HFF-Myc (cell line): ENCODE data around the gene LY6G6C.

Source experiments
- DNase-seq: peaks from one replicate; pipeline ENCODE4 v3.0.0-alpha.2; 2011; ENCODE audit warnings: low read depth; ENCODE audit errors: extremely low read depth
- H3K4me3 ChIP-seq: replicated peaks from 2 replicates; pipeline ENCODE4 v1.5.1; 2011; ENCODE audit warnings: low read depth, mild to moderate bottlenecking, control low read depth, low read length
- TF ChIP-seq, protein P1 (sequence below): IDR thresholded peaks from 2 replicates; pipeline ENCODE4 v1.5.1; 2012; ENCODE audit warnings: mild to moderate bottlenecking, low read depth, low read length, control low read depth; ENCODE audit errors: missing control alignments

LY6G6C gene

DNA sequence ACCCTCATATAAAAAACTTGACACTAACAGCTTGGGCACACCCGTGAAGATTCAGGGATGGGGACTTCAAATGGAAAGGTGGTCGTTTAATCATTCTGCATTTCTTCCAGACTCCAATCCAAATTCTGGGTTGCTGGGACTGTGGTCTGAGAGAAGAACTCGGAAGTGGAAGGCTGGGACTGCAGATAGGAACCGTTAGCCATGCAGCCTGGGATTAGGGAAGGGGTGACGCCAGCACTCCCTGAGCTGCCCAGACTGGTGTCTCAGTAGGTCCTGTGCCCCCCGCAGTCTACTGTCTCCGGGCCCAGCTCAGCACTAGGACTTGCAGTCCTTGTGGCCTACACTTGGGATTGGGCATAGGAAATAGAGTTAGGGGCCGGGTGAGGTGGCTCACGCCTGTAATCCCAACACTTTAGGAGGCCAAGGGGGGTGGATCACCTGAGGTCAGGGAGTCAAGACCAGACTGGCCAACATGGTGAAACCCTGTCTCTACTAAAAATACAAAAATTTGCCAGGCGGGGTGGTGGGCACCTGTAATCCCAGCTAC lies 15.3 kb upstream of the LY6G6C start:
- H3K4me3 ChIP-seq, result peak overlapping the region; percentile 97
- TF ChIP-seq, protein P1, sequence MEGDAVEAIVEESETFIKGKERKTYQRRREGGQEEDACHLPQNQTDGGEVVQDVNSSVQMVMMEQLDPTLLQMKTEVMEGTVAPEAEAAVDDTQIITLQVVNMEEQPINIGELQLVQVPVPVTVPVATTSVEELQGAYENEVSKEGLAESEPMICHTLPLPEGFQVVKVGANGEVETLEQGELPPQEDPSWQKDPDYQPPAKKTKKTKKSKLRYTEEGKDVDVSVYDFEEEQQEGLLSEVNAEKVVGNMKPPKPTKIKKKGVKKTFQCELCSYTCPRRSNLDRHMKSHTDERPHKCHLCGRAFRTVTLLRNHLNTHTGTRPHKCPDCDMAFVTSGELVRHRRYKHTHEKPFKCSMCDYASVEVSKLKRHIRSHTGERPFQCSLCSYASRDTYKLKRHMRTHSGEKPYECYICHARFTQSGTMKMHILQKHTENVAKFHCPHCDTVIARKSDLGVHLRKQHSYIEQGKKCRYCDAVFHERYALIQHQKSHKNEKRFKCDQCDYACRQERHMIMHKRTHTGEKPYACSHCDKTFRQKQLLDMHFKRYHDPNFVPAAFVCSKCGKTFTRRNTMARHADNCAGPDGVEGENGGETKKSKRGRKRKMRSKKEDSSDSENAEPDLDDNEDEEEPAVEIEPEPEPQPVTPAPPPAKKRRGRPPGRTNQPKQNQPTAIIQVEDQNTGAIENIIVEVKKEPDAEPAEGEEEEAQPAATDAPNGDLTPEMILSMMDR, result no peak
- no peak for DNase-seq

DNA sequence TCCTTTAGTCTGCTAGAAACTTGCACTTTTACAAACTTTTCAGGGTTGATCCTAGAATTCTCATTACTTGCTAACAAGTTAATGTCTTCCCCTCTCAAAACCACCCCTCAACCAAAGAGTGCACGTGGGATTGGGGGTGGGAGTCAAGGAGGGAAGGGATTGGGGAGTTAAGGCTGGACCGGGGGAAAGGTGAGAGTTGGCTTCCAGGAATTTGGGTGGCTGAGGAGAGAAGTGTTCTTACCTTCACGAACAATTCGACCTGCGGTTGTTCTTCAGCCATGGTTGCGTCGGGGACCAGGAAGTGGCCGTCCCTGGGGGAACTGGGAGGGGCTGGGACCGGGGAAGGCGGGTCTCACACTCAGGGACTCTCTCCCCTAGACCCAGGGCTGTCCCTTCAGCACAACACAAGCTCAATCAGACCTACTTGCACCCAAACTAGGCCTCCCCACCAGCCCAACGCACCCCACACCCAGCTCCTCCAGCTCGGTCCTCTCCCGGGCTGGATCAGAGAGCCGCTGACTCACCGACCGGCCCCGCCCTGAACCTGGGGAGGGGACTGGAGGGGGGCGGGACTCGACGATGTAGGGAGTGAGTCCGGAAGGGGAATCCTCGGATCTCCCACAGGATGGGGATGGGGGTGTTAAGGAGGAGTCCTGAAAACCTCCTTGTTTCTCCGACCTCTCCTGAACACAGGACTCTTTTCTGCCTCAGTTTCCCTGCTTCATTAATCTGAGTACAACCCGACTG lies 14.6 kb upstream of the LY6G6C start, which contains the start of gene CLIC1:
Gene CLIC1, minus strand, starts transcription at position 510 of the 747 bp plus-strand sequence. Its CDS starts 230 bp downstream, at position 280.
- TF ChIP-seq, protein P1, result no peak
- no peak for DNase-seq
- H3K4me3 ChIP-seq, result peak within 1 kb of the TSS; percentile 97

DNA sequence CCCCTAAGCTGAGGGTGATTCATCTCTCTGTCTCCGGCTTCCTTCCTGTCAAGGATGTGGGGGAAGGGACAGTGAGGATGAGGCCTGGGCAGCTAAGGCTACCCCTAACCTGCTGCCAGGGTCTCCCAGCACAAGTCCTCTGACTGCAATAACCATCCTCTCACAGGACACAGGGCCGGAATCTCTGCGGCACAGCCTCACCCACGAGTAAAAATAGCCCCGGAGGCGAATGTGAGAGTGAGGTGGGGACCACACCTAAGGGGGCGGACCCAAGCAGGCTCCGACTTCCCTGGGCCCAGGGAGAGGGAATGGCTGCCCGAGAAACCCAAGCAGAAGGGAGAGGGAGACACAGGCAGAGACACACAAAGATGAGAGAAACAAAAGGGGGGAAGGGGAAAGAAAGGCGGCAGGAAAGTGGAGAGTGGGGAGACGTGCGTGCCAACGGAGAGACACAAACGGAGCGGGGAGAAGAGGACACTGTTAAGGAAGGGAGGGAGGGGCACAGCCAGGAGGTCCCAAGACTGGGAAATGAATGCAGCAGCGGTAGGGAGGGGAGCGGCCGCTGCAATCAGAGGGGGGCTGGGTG lies 13.4 kb upstream of the LY6G6C start:
- DNase-seq, result no peak
- peak overlapping the region; percentile 97 for H3K4me3 ChIP-seq
- TF ChIP-seq, protein P1, result no peak

DNA sequence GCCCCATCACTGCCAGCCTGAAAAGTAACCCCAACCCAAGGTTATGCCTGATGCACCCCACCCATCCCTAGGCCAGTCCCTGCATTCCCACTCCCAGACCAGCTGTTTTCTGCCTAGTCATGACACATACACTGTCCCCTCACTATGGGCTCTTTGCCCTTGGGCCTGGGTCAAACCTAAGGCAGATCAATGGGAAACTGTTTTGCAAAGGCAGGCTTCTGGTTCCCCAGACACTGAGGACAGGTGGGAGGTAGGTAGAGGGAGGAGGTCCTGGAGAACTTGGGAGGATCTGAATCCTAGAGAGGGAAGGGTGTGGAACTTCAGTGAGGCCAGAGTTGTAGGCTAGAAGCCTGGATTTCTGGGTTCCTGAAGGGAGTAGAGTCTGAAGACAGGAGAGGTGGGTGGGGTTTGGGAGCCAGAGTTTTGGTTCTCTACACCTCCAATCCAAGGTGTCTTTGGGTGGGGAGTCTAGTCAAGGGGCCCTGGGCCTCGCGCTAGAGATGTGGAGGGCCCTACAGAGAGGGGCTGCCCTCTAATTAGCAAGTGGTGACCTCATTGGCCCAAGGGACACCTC lies 12.8 kb upstream of the LY6G6C start:
- no peak for DNase-seq
- H3K4me3 ChIP-seq, result peak overlapping the region; percentile 97
- TF ChIP-seq, protein P1, result no peak

DNA sequence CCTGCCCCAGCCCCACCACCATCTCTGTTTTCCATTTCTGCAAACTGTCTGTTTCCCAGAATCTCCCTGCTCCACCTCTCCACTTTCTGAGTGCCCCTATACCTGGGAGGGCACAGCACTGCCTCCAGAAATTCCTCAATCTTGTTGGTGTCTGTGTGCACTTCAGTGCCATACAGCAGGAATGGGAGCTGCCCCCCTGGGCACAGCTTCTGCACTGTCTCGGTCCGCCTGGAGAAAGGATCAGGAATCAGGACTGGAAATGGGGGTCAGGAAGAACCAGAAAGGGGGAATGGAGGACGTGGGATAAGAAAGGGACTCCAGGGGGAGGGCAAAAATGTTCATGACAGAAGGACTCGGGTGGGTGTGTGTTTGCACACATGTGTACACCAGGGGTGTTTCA lies 12.2 kb upstream of the LY6G6C start:
- no peak for DNase-seq
- peak overlapping the region; percentile 97 for H3K4me3 ChIP-seq
- TF ChIP-seq, protein P1, result no peak

DNA sequence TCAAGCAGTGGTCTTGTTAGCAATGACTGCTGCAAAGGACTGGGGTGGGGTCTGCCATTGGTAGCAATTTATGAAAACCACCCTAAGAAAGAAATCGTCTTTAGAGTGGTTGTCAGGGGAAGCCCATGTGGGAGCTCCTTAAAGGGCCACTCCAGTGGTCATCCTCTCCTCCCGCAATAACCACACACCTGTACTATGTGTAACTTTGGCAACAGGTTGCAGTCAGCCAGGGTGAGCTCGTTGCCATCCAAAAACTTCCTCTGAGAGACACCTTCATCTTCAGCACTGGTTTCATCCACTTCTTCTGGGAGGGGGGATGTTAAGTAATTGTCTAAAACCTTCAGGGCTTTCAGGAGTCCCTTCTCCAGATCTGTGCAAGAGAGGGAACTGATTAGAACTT lies 10.5 kb upstream of the LY6G6C start:
- no peak for DNase-seq
- H3K4me3 ChIP-seq, result no peak overlapping the region
- TF ChIP-seq, protein P1, result no peak
